K562 (cell line): ENCODE data around the gene EBF4. TPM values are rescaled to one million over a fixed set of nuclear protein-coding genes. Genes with fewer than 3 reads are reported as not detected.

Experiments used
- ATAC-seq: fragments of 200-7000 bp; cut with Tn5 transposase; 3 replicates; pipeline ENCODE4 v1.9.1; 2020; ENCODE audit warnings: moderate library complexity
- BruUV-seq: library from RNA; stranded (reverse); fragments of 400-500 nt; replicated peaks from 2 replicates; lab custom pipeline; 2021; lab: Mats Ljungman, UMichigan
- CTCF ChIA-PET: fragments of 300-600 bp; formaldehyde crosslinking; extraction: SDS; loops from one replicate; lab custom pipeline; 2021; ENCODE audit warnings: low intra/inter-chr PET ratio; lab: Yijun Ruan, JAX
- POLR2A ChIA-PET: fragments of 300-600, 350-650 bp; sonication (Branson Sonifier 250); formaldehyde crosslinking; extraction: SDS; loops from one replicate; lab custom pipeline; 2021; ENCODE audit warnings: antibody characterized with exemption, inconsistent platforms; lab: Yijun Ruan, JAX
- DNase-seq, 4 experiments: peaks; one replicate each; pipeline versions ENCODE4 v3.0.0 to v3.0.0-alpha.2; 2011 to 2018; ENCODE audit warnings: low spot score in 3 of 4, mixed read lengths in 3 of 4; ENCODE audit errors: extremely low read depth in 1 of 4
- FAIRE-seq: peaks from 2 replicates; lab custom pipeline; 2011; peaks lifted over from hg19 to GRCh38; lab: Jason Lieb, UNC
- H2AFZ ChIP-seq: 2 replicates; pipeline ENCODE4 v1.6.0; 2011; ENCODE audit warnings: low read depth, low read length, control low read depth, inconsistent platforms
- H3K27ac ChIP-seq: fragments of 200-600 bp; 3 replicates; pipeline ENCODE4 v1.8.0; 2011; ENCODE audit warnings: low read depth, mild to moderate bottlenecking, control low read depth, inconsistent platforms, low read length, moderate library complexity, mixed read lengths; ENCODE audit errors: extremely low read depth
- H3K27me3 ChIP-seq, 2 experiments: fragments of 300-600 bp in 1 of 2; 2 replicates in 1 of 2; 3 replicates in 1 of 2; pipeline versions ENCODE4 v1.6.0 to v1.8.0; 2011; ENCODE audit warnings: inconsistent platforms in 2 of 2, low read length in 2 of 2, mild to moderate bottlenecking in 1 of 2, mixed read lengths in 1 of 2, moderate library complexity in 1 of 2; ENCODE audit not compliant: control insufficient read depth in 2 of 2, insufficient read depth in 2 of 2
- H3K36me3 ChIP-seq: fragments of 300-600 bp; 3 replicates; pipeline ENCODE4 v1.8.0; 2011; ENCODE audit warnings: mild to moderate bottlenecking, low read length, inconsistent platforms; ENCODE audit not compliant: control insufficient read depth, insufficient read depth
- H3K4me1 ChIP-seq, 2 experiments: fragments of 200-600 bp in 1 of 2; replicated peaks in 1 of 2; 2 replicates in 1 of 2; 3 replicates in 1 of 2; pipeline versions ENCODE4 v1.5.1 to v1.8.0; 2011; ENCODE audit warnings: inconsistent platforms in 2 of 2, low read length in 2 of 2, mild to moderate bottlenecking in 1 of 2, mixed read lengths in 1 of 2, moderate library complexity in 1 of 2; ENCODE audit not compliant: control insufficient read depth in 2 of 2, insufficient read depth in 2 of 2
- H3K4me2 ChIP-seq: 2 replicates; pipeline ENCODE4 v1.6.1; 2011; ENCODE audit warnings: low read length, control low read depth, inconsistent platforms, mixed read lengths; ENCODE audit not compliant: insufficient read depth
- H3K4me3 ChIP-seq: fragments of 200-600 bp; sonication (generic), shearing (Covaris generic); 2 replicates; pipeline ENCODE4 v1.5.1; 2016; ENCODE audit warnings: control low read depth, inconsistent platforms
- H3K79me2 ChIP-seq: fragments of 200-600 bp; 3 replicates; pipeline ENCODE4 v1.8.0; 2011; ENCODE audit warnings: low read length, inconsistent platforms; ENCODE audit not compliant: control insufficient read depth, insufficient read depth
- H3K9ac ChIP-seq, 2 experiments: 2 replicates each; pipeline versions ENCODE4 v1.6.0 to v1.6.1; 2011; ENCODE audit warnings: low read depth in 2 of 2, low read length in 2 of 2, control low read depth in 1 of 2, inconsistent platforms in 1 of 2, mild to moderate bottlenecking in 1 of 2, mixed read lengths in 1 of 2; ENCODE audit not compliant: insufficient read depth in 1 of 2
- H3K9me1 ChIP-seq: one replicate; pipeline ENCODE4 v1.6.0; 2011; ENCODE audit warnings: inconsistent platforms, mild to moderate bottlenecking, low read length, moderate library complexity; ENCODE audit not compliant: control insufficient read depth, insufficient read depth
- H3K9me3 ChIP-seq: replicated peaks from 2 replicates; pipeline ENCODE4 v1.5.1; 2011; ENCODE audit warnings: low read depth, low read length, inconsistent platforms; ENCODE audit not compliant: control insufficient read depth, insufficient read depth
- H4K20me1 ChIP-seq: replicated peaks from 2 replicates; pipeline ENCODE4 v1.6.1; 2011; ENCODE audit warnings: low read length, inconsistent platforms, mixed read lengths; ENCODE audit not compliant: control insufficient read depth, insufficient read depth
- CREB5 ChIP-seq: fragments of 250-450 bp; sonication (Bioruptor Pico); IDR thresholded peaks from 2 replicates; pipeline ENCODE4 v1.5.0; 2020; ENCODE audit warnings: mild to moderate bottlenecking
- GABPB1 ChIP-seq: sonication (generic); formaldehyde crosslinking; IDR thresholded peaks from 2 replicates; pipeline ENCODE4 v1.8.0; 2022; ENCODE audit warnings: mild to moderate bottlenecking, missing genetic modification reagents
- HMGN3 ChIP-seq: IDR thresholded peaks from 2 replicates; pipeline ENCODE4 v1.6.1; 2011; ENCODE audit warnings: borderline replicate concordance, low read depth, mild to moderate bottlenecking, mixed read lengths, low read length; ENCODE audit not compliant: insufficient read length; ENCODE audit errors: extremely low read depth
- KAT7 ChIP-seq: sonication (generic); formaldehyde crosslinking; IDR thresholded peaks from 2 replicates; pipeline ENCODE4 v1.8.0; 2022; ENCODE audit warnings: missing genetic modification reagents, mild to moderate bottlenecking, borderline replicate concordance
- MYC ChIP-seq, 2 experiments: fragments of 250-450 bp in 1 of 2; sonication (Bioruptor Pico) in 1 of 2; IDR thresholded peaks; 2 replicates each; pipeline versions ENCODE4 v1.5.1 to v1.6.1; 2012 to 2021; ENCODE audit warnings: low read depth in 2 of 2, borderline replicate concordance in 1 of 2, improper control_type of control experiment in 1 of 2, low read length in 1 of 2, mild to moderate bottlenecking in 1 of 2, moderate library complexity in 1 of 2
- PHB2 ChIP-seq: fragments of 450-650 bp; IDR thresholded peaks from 2 replicates; pipeline ENCODE4 v1.6.1; 2017; ENCODE audit warnings: low read depth
- RBM34 ChIP-seq: fragments of 200-400 bp; formaldehyde crosslinking; IDR thresholded peaks from 2 replicates; pipeline ENCODE4 v1.6.1; 2018; ENCODE audit warnings: low read length, borderline replicate concordance; ENCODE audit not compliant: insufficient read depth
- ZNF280B ChIP-seq: fragments of 250-450 bp; sonication (Bioruptor Pico); IDR thresholded peaks from 2 replicates; pipeline ENCODE4 v1.5.1; 2021; ENCODE audit warnings: mild to moderate bottlenecking
- ZNF589 ChIP-seq: fragments of 200-800 bp; sonication (Bioruptor generic); IDR thresholded peaks from 2 replicates; pipeline ENCODE4 v1.6.1; 2016; ENCODE audit warnings: low read depth, missing genetic modification characterization, missing compliant biosample characterization
- ZNF764 ChIP-seq: fragments of 250-450 bp; sonication (Bioruptor Pico); IDR thresholded peaks from 2 replicates; pipeline ENCODE4 v1.4.0; 2020; ENCODE audit warnings: low read depth, mild to moderate bottlenecking, moderate library complexity
- WGBS: fragments of 100-300 bp; shearing (Covaris generic); methylation state at CpG from one replicate; pipeline ENCODE4 v1.1.6; 2016; ENCODE audit warnings: low coverage, mixed read lengths; ENCODE audit not compliant: insufficient coverage; ENCODE audit errors: missing lambda C conversion rate; 5-methylcytosine and 5-hydroxymethylcytosine counted together
- in situ Hi-C: fragments of 300-500 bp; cut with MboI; formaldehyde crosslinking; loops from 4 replicates; pipeline ENCODE4 v1.15.0; 2018; ENCODE audit warnings: inconsistent platforms, mixed read lengths
- intact Hi-C: fragments of 100-400 bp; cut with micrococcal nuclease; formaldehyde crosslinking; loops from 2 replicates; pipeline ENCODE4 v1.14.2; 2022
- polyA plus RNA-seq, 8 experiments: library from polyadenylated mRNA; depleted of rRNA in 4 of 8; stranded (reverse) in 5 of 8; unstranded in 3 of 8; fragments of >200 nt; fragmentation: Nextera tagmentation in 2 of 8; fragmentation: Illumina TruSeq in 1 of 8; extraction: Ambion mirVana in 2 of 8; extraction: Trizol in 1 of 8; gene quantifications; 2 replicates each; pipeline versions ENCODE4 v1.2.1 to v1.2.3, GENCODE V29; 2011 to 2014; ENCODE audit warnings: inconsistent platforms in 1 of 8, missing spikeins in 1 of 8
- total RNA-seq, 7 experiments: library from RNA; depleted of rRNA in 6 of 7; stranded (reverse); fragments of >200 nt in 6 of 7; fragmentation: Illumina TruSeq in 2 of 7; extraction: Trizol in 2 of 7; gene quantifications; 2 replicates each; pipeline versions ENCODE4 v1.2.1 to v1.2.3, GENCODE V29; 2011 to 2021; ENCODE audit warnings: low replicate concordance in 1 of 7

Gene EBF4
- total and polyA plus RNA-seq, 9 of the 15 experiments (the other 6 are each of a cell fraction or from before 2014, with no cell fraction given), result 0.09 TPM; not detected in 8

GRCh38 chr20:2706688-2707352, 14.2 kb downstream of the EBF4 start:
- intact Hi-C loops (no loop called here), in situ Hi-C loops (no loop called here)
- BruUV-seq, result no TSS peak
- Histone ChIP-seq H3K9me1 (no peaks in the 10 kb centered on the region), H4K20me1 (no peaks in the 10 kb centered on the region), H3K27ac (no peak overlapping the region), H3K4me2 (no peak overlapping the region), H3K79me2 (no peaks in the 10 kb centered on the region), H3K4me1 (no peaks in the 10 kb centered on the region), H2AFZ (no peak overlapping the region), H3K9me3 (no peaks in the 10 kb centered on the region), H3K27me3 (peaks cover 2 to 51% of the 10 kb centered on the region in 2 experiments; a peak in 2 of 5 replicates), H3K9ac (no peak overlapping the region), H3K36me3 (no peaks in the 10 kb centered on the region), H3K4me3 (no peak overlapping the region)
- WGBS, result 0% methylated on average over 6 of the region's 6 CpGs
- ChIA-PET POLR2A (no interaction called here), CTCF (no interaction called here)
- FAIRE-seq, result no peak
- TF ChIP-seq HMGN3, result no peak
- no peak for DNase-seq
- ATAC-seq, result no peak

GRCh38 chr20:2707353-2708072, 14.9 kb downstream of the EBF4 start:
- H3K9me1 ChIP-seq, result no peaks in the 10 kb centered on the region
- no peak overlapping the region for H2AFZ ChIP-seq
- POLR2A ChIA-PET, result interaction anchor here (0.6 to 1.1 kb wide), 3 partner anchors 19 to 318 kb away, joined by 3 read pairs; no protein-coding TSS in a partner anchor
- H3K4me2 ChIP-seq, result no peak overlapping the region
- no peaks in the 10 kb centered on the region for H3K36me3 ChIP-seq
- no peaks in the 10 kb centered on the region for H3K4me1 ChIP-seq
- peaks cover 2 to 48% of the 10 kb centered on the region in 2 experiments; a peak in 2 of 5 replicates for H3K27me3 ChIP-seq
- no peak for DNase-seq
- H4K20me1 ChIP-seq, result no peaks in the 10 kb centered on the region
- no peak overlapping the region for H3K27ac ChIP-seq
- no TSS peak for BruUV-seq
- H3K9ac ChIP-seq, result no peak overlapping the region
- intact Hi-C loops (no loop called here), in situ Hi-C loops (no loop called here)
- no peak overlapping the region for H3K4me3 ChIP-seq
- H3K9me3 ChIP-seq, result no peaks in the 10 kb centered on the region
- FAIRE-seq, result no peak
- no peaks in the 10 kb centered on the region for H3K79me2 ChIP-seq
- ATAC-seq, result no peak
- 0% methylated on average over 4 of the region's 12 CpGs for WGBS
- CTCF ChIA-PET, result no interaction called here
- TF ChIP-seq MYC (IDR thresholded peaks at IDR 0.05; ENCODE audit: low read depth, low read length) (no peak), MYC (CRISPR knock-in tag; IDR thresholded peaks at IDR 0.05; ENCODE audit: borderline replicate concordance, low read depth) (no peak), GABPB1 (CRISPR knock-in tag) (no peak), ZNF589 (no peak), KAT7 (CRISPR knock-in tag) (no peak), RBM34 (no peak), CREB5 (CRISPR knock-in tag) (no peak), ZNF764 (no peak), ZNF280B (CRISPR knock-in tag) (no peak), PHB2 (no peak)
